Measurements from ENCODE around the gene ECEL1.

DNA sequence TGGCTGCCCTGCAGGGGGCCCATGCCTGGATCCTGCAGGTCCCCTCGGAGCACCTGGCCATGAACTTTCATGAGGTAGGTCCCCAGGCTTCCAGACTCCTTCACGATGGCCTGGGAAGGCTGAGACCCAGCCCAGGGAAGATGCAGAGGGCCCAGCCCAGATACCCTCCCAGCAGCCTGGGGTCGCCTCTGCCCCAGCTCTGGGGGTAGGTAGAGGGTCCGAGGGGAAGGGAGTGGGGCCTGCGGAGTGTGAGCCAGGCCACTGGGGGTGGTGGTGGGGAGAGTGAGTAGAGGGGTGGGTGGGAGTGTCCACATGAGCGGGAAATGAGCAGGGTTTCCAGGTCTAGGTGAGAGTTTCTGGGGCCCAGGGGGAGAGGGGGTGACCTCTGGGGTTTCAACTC is 37.1 kb upstream of the ECEL1 start:
- no peak for TF ChIP-seq CTCF (IDR thresholded peaks at IDR 0.05; ENCODE audit: poor library complexity)
- TF ChIP-seq EZH2 (IDR thresholded peaks at IDR 0.05; ENCODE audit: borderline replicate concordance) = no peak
